NCI-H2171 treated with DMSO at 0.1 percent for 48 hours (cell line): ENCODE results near the gene POLR3B.

ENCODE experiments used
- DNase-seq: peaks from one replicate; lab custom pipeline; 2025; lab: John Stamatoyannopoulos, UW

The POLR3B gene

DNA sequence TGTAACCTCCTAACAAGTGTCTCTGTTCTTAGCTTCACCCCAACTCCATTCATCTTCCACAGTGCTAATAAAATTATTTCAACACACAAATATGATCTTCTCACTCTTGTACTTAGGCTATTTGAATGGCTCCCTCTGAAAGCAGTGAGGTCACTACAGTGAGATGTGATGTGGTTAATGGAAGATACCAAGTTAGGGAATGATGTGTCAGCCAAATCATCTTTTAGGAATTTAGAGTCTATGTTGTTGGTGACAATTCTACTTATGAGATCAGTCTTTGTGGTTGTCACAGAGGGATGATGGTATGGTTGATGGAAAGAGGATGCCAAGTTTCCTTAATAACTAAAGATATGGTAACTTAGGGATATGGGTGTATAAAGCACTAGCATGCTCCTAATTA, 57.6 kb downstream of the POLR3B start:
- no peak for DNase-seq

DNA sequence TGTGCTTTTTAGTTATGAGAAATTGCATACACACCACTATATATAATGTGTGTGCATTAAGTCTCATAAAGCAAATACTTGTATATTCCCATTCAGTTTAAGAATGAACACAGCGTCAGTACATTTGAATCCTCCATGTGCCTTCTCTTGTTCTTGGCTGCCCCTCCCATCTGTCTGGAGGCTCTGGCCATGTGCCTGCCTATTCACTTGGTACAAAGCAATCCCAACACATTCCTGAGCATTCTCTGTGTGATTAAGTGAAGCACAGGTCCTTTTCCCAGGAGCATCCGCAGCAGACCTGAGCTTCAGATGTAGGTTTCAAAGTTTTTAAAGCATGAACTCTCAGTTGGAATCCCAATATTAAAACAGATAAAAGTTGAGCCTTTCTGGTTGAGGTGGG, 58.7 kb downstream of the POLR3B start:
- no peak for DNase-seq

DNA sequence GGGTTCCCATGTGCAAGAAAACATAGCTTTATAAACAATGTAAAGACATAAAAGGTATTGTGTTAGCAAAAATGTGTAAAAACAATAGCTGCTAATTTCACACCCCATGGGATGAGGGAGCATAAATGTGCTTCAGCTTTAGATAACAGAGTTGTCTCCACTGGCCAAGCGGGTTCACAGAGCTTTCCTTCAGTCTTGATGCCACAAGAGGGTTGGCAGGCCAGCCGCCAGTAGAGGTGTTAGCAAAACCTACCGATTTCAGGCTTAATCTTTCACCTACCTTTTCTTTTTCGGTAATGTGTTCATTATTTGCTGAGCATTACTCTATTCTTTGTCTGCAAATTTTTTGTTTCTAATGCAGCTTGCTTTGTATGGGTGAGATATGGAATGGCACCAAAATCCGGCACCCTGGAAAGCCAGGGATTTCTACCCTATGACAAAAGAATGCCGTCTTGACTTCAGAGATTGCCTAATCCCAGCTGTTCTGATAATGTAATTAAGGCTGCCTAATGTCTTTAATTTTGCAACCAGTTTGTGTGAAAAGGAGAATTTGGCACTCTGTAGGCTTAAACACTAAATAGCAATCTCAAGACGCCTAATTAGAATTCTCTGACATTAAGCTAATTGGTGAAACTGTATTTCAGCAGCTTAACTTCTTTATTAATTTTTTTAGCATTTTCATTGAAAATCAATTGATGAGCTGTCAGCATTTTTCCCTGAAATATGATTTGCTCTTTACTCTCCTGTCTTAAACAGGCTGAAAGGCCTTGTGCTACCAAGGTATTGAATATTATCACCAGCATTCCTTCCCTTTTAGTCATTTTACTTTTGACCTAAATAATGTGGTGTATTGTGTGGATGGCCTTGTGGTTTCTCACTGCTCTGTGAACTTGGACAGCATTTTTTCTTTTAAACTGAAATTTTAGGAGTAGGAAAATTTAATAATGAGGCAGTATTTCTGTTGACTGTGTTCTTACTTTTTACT, 60.7 kb downstream of the POLR3B start:
- DNase-seq, result no peak

DNA sequence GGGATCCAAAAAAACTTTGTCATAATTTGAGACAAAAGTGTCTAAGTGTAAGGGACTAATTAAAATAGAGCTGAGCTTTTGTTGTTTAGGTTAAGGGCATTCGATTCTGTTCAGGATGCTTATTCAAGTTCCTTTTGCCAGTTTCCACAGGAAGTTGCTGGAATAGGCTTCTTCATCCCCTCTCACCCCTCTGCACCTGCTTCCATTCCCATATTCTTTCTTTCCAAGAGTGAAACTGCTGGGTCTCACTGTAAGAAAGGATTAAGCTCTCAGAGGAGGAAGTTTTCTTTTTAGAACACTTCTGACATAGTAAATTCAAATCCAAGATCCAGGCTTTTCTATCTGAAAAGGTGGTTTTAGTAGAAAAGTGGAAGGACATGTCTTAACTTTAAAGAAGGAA, 61.4 kb downstream of the POLR3B start:
- DNase-seq, result no peak

DNA sequence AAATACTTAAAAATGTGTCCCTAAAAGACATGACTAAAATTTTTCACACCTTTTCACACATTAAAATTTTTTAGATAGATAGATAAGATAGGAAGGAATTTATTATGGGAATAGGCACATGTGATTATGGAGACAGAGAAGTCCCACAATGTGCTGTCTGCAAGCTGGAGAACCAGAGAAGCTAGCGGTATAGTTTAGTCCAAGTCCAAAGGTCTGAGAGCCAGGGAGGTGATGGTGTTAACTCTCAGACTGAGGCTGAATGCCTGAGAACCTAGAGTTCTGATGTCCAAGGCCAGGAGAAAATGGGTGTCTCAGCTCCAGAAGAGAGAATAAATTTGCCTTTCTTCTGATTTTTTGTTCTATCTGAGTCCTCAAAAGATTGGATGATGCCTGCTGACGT, 65.7 kb downstream of the POLR3B start:
- no peak for DNase-seq

DNA sequence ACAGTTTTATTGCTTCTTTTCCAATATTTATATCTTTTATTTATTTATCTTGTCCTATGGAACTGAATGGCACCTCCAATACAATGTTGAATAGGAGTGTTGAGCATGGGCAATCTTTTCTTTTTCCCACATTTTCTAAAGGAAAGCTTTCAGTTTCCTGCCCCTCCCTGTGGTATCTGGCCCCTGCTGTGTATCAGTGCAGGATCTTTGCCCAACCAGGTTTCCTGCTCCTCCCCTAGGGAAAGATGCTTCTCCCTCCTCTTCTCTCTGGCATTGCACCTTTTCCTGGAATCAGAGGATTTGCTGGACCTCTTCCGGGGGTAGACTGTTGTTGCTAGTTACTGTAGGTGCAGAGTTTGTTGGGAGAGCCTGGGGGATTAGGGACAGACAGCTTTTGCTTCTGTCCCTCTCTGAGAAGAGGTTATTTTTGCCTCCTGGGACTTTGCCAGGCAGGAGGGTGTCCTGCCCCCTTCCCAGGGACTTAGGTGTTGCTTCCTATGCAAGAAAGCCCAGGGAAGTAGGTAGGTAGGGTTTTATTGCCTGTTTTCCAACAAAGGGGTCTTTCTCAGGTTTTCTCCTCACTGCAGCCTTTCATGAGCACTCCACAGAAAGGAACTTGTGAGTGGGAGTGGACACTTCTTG, 67.6 kb downstream of the POLR3B start:
- DNase-seq, result no peak

DNA sequence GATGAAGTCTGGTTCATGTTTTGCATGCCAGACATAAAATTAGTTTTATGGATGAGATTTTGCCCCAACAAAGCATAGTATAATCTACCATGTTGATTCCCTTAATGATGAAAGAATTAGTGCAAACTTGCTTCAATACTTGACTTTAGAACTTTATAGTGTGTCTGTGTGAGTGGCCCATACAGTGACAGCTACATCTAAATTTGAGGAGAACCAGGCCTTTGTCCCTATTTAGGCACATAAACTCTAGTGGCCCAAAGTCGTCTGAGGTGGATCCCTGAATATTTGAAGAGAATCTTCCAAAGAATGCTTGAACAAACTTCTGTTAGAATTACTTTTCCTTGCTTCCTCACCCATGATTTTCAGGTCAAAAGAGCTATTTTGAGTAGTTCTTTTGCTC, 70.4 kb downstream of the POLR3B start:
- no peak for DNase-seq

DNA sequence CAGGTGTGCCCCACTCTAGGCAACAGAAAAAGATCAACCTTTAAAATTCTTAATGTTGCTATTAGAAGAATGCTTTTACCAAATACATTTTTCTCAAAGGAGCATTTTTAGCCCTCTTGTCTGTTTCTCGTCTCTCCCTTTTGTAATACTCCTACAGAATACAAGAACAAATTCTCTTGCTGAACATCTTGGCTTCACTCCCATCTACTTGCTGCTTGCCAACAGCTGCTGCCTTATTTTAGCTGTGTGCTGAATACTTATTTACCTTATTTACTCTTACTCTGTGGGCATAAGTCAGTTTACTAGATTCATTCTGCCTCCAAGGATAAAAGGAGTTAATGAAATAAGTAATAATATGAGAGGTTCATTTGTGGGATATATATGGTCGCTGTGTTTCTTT, 70.8 kb downstream of the POLR3B start:
- peak; percentile 2 for DNase-seq

DNA sequence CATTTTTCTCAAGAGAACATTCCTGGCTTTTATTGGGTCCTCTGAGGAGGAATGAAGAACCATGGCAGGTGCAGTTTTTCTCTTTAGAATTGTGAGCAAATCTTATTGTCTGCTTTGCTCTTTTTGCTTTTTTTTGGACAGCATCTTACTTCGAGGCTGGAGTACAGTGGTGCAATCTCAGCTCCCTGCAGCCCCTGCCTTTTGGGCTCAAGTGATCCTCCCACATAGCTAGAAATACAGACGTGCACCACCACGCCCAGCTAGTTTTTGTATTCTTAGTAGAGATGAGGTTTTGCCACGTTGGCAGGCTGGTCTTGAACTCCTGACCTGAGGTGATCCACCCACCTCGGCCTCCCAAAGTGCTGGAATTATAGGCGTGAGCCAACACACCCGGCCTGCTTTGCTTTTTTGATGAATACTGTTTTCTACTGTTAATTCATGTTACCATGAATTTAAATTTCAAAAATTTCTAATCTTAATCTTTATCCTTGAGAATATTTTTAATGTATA, 71.5 kb downstream of the POLR3B start:
- DNase-seq, result no peak

DNA sequence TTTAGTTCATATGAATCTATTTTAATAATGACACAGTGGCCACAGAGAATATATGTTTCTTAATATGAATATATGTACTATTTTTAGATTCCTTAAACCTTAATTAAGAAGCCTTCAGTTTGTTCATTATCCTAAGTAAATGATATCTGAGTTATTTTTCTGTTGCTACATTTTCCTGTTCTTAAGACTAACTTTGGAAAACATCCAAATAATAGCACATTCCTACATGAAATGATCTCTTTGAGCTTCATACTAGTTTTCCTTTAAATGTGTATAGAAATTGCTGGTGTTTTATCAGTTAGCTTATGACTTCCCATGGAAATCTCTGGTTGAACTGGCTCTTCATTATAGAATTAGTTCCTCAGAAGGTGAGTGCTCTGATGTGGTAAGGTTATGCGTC, 72.1 kb downstream of the POLR3B start:
- no peak for DNase-seq

DNA sequence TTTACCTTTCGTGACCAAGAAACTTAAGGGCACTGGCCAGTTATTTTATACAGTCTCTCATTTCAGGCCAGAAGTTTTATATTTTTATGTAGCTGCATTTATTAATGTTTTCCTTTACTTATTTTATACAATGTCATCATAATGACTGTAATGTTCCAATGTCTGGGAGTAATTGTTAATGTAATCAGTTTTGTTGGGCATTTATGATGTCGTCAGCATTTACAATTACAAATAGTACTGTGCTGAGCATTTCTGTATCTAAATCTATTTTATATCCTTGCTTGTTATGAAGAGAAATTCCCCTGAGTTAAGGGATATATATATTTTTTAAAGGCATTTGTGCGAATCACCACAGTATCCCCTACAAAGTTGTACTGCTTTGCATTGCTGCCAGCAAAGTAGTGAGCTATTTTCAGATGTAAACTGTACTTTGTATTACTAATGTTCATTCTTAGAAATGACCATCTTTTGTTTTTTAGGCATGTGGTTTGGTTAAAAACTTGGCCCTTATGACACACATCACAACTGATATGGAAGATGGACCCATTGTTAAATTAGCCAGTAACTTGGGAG, 74.4 kb downstream of the POLR3B start:
- no peak for DNase-seq

DNA sequence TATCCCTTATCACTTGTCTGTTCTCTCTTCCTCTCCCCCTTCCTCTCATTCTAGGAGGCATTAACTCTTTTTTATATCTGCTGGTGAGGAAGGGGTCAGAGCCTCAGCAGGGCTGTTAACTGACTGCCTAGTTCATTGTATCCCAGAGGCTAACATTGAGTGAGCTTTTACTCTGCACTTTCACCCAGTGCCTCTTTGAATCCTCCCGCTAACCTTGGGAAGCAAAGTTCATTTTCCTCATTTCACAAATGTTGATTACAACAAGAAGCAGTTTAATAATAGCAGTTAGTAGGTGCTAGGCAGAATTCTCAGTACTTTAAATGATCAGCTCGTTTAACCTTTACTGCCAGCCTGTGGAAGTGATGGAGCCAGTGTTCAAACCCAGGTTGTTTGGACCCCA, 75.5 kb downstream of the POLR3B start:
- no peak for DNase-seq

DNA sequence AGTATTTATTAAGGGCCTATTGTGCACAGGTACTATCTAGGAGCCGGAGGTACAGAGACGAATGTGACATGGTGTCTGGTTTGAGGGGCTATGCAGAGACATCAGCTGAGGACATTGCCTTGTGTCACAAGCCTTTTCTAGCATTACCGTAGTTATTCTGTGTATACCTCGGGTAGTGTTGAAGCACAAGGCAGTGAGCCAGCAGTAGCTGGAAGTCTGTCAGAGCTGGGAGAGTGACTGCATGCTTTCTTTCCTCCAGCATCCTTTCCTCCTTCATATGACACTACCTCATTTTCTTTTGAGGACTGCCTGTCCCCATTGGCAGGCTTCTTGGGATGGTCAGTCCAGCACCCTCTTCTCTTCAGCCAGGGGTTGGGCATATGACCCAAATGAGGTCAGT, 77.0 kb downstream of the POLR3B start:
- DNase-seq, result no peak

DNA sequence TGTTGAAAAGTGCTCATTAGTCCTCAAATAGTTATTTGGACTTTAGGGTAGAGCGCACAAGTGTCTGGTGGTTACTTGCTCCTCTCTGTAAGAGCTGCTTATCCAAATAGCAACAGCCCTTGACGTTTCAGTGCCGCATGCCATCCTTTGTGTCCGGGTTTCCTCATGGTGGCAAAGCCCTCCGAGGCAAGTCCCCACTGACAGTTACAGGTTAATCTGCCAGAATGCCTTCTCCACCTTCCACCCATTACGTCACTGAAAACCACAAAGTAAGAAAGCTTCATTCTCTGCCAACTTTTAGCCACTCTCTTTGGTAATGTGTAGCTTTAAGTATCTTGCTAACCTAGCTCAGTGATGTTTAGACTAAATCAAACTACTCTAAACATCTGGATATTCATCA, 78.6 kb downstream of the POLR3B start:
- no peak for DNase-seq

DNA sequence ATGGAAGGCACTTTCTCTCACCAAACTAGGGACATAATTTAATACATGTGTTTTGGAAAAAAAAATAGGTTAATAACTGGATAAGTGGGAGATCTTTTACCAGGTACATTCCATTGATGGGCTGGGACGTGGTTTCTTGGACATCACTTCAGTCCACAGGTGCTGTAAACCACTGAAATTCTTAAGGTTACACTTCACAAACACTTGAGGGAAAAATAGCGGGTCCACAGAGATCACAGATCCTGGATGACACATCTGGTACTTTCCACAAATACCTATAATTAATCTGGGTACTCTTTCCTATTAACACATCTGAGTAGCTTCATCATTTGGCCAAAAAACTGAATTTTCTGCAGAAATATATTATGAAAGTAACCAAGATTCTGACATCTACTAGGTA, 85.0 kb downstream of the POLR3B start:
- DNase-seq, result no peak

DNA sequence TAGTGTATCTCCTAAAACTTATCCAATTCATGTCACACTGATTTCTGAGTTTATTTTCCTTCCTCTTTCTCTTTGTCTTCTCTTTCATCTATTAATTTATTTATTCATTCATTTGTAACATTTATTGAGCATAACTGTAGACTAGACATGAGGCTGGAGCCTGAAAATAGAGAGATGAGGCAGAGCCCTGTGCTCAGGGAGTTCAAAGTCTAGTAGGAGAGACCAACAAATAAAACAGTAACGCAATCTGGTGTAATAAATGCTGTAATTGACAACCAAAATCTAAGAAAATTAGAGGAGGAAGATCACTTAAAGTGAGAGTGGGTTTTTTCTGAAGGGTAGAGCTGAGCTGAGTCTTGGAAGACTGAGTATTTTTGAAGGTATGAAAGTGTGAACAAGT, 87.5 kb downstream of the POLR3B start:
- no peak for DNase-seq

DNA sequence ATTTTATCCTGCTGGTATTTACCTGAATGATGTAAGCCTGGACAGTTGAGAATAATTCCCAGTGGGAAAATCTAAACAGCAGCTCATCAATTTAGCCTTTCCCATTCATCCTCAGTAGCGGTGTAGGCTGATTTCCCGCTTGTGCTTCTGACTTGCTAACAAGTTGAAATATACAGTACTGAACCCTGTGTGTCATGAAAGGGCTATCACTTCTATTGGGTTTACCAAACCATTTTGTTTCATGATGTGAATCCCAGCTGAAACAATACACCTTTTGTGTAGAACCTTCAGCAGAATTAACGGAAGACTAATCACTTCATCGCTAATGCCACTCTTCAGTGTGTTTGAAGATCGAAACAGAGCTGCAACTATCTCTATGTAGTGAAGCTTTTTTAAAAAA, 88.4 kb downstream of the POLR3B start:
- no peak for DNase-seq

DNA sequence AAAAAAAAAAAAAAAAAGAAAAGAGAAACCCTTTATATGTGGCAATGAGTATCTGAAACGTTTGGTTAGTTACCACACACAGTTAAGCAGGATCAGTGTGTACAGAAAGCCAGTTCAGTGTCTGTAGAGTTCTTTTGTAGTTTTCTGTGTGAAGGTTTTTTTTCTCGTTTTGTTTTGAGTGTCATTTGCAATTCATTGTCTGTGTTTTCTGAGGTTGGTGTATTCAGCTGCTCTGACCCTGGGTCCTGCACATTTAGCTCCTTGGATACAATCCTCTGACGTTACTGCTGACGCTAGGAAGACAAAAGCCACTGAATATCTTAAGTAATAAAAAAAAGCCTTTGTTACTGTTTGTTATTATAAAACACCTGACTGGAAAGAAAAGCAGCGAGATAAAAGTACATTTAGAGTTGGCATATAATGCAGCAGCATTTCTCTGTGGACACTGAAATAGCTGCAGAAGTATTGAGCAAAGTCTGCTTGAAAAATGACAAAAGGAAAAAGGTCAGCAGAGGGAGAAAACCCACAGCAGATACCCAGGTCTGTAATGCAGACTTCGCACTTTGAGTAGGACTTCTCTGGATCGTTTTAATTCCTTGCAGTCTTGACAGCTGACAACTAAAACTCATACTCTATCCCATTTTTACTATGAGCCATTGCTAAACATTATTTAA, 89.0 kb downstream of the POLR3B start:
- no peak for DNase-seq

DNA sequence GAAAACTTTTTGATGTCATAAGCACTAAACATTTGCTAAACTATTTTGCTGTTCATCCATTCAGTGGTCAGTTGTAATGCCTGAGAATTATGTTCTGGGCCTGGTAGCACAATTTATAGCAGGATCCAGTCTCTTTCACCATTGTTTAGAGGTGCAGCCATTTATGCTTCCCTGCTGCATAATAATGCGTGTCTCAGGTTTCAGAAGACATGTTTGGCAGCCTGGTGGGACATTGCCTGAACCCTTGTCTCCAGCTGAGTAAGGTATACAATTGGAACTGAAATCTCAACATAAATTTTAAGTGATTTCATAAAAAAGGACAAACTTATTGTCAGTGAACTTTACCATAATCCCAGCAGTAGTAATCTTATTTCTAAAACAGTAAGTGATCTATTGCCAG, 94.8 kb downstream of the POLR3B start:
- no peak for DNase-seq

DNA sequence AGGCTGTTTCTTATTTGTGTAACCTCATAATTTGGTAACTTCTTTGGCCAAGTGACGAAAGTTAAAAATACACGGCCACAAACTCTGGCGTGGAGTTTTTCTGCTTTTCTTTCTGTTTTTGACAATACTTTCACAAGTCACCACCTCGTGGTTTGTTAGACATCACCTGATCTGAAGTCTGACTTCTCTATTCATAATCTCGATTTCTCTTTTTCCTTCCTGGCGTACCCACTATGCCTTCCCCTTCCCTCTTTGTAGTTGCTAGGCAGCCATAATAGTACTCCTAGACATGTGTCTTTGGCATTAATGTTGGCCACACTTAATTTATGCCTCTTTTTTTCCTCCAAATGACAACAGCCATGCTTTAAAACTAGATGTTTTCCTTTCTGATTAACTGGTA, 97.6 kb downstream of the POLR3B start:
- DNase-seq, result no peak

DNA sequence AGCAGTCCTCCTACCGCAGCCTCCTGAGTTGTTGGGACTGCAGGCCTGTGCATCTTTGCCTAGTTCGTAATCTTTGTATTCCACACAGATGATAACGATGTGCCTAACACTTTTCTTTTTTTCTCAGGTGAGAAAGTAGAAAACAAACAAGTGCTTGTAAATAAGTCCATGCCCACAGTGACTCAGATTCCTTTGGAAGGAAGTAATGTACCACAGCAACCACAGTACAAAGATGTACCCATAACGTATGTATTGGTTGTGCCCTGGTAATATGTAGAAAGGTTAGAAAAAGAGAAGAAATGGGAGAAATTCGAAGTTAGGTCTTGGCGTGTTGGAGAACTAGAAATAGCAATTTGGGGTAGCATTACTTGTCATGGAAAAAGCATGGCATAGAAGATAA, 101.6 kb downstream of the POLR3B start:
- DNase-seq, result no peak

DNA sequence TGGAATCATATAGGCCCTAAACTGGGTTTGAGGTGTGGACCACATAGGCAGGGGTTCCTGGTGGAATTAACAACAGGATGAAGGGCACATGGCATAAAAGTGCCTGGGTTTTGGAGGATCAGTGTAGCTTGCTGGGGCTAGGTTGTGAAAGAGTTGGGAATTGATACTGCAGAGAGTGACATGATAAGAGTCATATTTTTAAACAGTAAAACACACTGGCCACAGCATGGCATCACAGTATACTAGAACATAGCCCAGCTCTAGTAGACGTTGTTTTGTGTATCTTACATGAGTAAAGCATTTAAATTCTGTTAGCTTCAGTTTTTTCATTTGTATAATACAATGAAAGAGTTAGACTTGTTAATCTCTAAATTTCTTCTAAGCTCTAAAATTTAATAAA, 102.0 kb downstream of the POLR3B start:
- no peak for DNase-seq
